PFSK-1 (cell line): ENCODE data around the gene LONP1.

Source experiments
- FOXP2 ChIP-seq: optimal IDR thresholded peaks from 2 replicates; pipeline ENCODE3; 2011; ENCODE audit warnings: borderline replicate concordance, control low read depth, inconsistent platforms; ENCODE audit not compliant: insufficient read depth; ENCODE audit errors: extremely low read length, extremely low read depth
- POLR2AphosphoS5 ChIP-seq: IDR thresholded peaks from 2 replicates; pipeline ENCODE4 v1.6.1; 2012; ENCODE audit warnings: low read depth, mild to moderate bottlenecking, control low read depth, low read length, moderate library complexity
- SIN3A ChIP-seq: IDR thresholded peaks from 2 replicates; pipeline ENCODE4 v1.6.1; 2012; ENCODE audit warnings: mild to moderate bottlenecking, low read length, moderate library complexity, borderline replicate concordance; ENCODE audit not compliant: insufficient read depth
- TAF1 ChIP-seq: IDR thresholded peaks from 2 replicates; pipeline ENCODE4 v1.6.1; 2012; ENCODE audit warnings: low read length, control low read depth, borderline replicate concordance; ENCODE audit not compliant: insufficient read depth

DNA sequence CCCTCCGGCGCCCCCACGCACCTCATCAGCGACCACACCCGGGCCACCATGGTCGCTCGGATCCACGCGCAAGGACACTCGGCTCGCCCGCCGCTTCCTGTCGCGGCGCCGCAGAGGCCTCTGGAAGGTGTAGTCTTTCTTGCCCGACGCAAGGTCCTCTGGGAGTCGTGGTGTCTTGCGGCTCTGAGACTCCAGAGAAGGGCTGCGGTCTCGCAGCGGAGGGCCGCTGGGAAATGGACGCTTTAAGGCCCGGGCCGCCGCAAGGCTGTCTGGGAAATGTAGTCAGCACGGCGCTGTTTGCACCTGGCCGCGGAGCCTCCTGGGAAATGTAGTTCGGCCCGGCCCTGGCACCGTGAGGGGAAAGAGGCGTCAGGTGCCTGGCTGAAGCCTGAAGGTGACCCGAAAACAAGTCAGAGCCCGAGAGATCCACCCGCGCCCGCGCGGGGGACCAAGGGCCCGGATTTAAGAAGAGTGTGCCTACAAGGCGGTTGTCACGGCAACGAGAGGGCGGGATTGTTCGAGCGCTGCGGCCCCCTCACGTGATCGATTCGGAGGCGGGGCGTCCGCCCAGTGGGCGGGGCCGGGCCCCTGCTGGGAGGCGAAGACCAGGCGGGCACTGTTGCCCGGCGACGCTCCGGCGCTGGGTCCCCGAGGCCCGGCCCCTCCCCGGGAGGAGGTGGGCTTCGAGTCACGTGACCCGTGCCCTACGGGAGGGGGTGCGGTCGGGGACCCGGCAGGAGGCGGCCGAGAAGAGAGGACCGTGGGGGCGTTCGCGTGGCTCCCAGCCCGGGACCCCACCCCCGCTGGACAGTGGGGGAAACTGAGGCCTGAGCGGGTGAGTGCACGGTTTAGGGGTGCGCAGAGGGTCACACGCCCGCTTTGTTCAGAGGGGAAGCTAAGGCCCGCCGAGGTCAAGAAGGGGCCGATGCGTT, 39.2 kb downstream of the LONP1 start, which contains the start of the genes HSD11B1L and MICOS13:
- TF ChIP-seq POLR2AphosphoS5, result peak; percentile 86
- TF ChIP-seq SIN3A, result peak; percentile 33; the same call in 1 of the 2 replicates
- TF ChIP-seq FOXP2, result peak; percentile 86
- peak; percentile 71 for TF ChIP-seq TAF1
